Activated CD4-positive, alpha-beta T cell treated with anti-CD3 and anti-CD28 coated beads, Interleukin-2, Interleukin-4, amounts not matched to agents 100 ng/mL and 50 ng/mL, durations not matched to agents 16 hours and 8 hours (primary cell): ENCODE data around the gene HEPACAM.

Source experiments
- DNase-seq: peaks from one replicate; pipeline ENCODE4 v3.0.0-alpha.2; 2020; ENCODE audit warnings: low spot score

The HEPACAM gene

DNA sequence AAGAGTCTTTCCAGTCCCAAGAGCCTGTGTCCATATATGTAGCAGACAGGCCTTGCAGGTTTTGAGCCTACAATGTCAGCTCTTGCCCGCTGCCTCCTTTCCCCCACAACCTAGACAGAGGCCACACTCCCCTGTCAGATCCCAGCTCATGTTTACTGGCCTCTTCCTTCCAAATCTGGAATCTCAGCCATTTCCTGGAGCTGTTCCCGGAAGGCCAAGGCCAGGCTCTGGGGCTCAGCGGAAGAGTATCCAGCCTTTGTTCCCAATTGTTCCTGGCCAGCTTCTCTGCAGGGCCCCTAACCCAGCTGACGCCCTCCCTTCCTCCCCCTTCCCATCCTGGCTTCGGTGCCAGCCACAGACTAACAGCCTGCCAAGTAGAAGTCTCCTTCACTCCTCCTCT lies 37.1 kb downstream of the HEPACAM start:
- DNase-seq: no peak

DNA sequence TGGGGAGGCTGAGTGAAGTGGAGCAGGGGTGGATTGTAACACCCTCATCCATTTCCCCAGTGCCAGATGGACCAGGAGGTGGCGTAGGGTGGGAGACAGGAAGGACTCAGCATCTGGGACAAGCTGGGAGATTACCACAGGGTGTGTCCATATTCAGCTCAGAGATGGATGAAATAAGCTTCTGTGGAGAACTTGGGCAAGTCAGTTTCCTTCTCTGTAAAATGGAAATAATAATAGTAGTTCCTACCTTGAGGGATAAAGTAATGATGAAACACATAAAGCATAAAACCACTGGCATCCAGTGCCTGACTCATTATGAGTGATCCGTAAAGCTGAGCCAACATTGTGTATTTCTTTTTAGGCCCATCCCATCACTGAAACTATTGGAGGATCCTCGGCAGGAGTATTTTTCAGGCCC lies 37.6 kb downstream of the HEPACAM start:
- DNase-seq: no peak

DNA sequence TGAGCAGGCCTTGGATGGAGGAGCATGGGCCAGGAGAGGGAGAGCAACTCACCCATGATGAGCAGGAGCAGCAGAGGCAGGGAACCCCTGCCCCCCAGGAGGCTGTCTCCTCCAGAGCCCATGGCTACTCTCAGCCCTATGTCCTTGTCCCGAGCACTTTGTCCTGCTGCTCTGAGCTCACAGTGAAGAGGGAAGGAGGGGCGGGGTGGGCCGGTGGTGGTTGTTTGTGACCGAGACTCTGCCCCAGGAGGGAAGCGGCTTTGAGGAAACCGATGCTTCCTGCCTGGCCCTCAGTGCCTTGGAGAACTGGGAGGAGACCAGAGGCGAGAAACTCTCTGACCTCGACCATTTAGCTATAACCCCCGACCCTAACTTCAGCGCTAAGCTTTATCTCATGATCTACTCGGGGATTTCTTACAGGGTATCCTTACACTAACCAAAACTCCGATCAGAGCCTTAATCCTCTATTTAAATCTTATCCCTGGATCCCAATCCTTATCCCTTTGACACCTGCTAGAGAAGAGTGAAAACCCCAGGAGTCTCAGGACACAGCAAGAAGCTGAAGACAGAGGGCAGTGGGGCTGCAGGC lies 38.1 kb downstream of the HEPACAM start, which contains the start of gene ROBO4:
Gene ROBO4 (minus strand): TSS at position 192 of the 589 bp plus-strand sequence. CDS start 70 bp downstream, at position 122.
- no peak for DNase-seq

DNA sequence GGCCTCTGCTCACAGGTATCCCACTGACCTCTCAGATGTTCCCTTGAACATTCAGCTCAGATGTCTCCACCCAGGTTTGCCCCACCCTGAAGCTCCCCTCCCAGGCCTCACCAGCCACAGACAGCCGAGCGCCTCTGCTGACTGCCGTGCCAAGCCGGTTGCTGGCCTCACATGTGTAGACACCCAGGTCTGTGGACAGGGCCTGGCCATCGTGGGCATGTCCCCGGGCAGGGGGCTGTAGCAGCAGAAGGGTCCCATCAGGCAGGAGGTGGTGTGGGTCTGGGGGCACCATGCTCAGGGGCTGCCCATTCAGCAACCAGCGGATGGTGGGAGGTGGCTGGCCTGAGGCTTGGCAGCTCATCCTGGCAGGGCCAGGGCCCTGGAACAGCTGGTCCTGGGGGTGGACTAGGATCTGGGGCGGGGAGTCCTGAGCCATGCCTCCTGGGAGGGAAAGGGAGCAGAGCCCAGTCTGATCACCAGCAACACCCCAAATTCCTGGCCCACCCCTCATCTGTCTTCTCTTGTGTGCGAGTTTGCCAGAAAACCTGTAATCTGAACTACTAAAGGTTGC lies 38.9 kb downstream of the HEPACAM start:
- DNase-seq: no peak

DNA sequence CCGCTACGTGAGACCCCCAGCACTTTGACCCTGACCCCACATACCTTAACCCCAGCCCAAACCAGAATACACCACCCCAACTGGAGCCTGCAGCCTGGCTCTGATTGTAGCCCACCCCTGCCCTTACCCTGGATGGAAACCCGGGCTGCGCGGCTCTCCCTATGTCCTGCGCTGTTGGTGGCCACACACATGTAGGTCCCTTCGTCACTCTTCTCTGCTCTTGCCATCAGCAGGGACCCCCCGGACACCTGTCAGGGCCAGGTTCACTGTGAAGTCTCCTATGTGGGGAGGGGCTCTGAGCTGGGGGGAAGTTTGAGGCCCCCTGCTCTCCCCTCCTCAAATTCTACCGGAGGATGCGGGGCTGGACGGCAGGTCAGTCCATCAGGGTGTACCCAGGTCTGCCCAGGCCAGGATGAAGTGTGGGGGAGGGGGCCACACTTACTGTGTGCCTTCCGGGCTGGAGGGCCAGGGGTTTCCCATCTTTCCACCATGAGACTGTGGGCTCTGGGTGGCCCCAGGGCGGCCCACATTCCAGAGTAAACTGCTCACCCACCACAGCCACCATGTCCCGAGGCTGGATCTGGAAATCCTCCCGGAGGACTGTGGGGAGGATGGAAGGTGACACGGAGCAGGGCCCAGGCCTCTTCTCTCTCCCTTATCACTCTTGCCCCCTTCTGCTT lies 39.6 kb downstream of the HEPACAM start:
- no peak for DNase-seq

DNA sequence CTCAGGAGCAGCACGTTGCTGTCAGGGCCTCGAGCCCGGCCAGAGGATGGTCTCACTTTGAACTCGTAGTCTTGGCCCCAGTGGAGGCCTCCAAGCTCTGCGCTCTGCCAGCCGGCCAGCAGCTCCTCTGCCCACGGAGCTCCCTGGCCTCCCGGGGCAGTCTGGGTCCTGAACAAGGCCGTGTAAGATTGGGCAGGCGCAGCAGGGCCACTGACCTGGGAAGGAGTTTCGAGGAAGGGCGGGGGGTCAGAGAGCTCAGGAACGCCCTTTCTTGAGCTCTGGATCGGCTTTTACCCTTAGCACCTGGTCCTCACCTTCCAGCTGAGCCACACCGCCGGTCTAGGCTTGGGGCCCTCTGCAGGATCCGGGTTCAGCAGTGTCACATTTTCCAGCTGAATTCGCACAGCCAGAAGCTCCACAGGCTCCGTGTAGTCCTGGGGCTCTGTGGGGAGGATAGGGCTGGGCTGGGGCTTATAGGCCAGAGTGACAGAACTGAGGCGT lies 40.3 kb downstream of the HEPACAM start:
- DNase-seq: no peak

DNA sequence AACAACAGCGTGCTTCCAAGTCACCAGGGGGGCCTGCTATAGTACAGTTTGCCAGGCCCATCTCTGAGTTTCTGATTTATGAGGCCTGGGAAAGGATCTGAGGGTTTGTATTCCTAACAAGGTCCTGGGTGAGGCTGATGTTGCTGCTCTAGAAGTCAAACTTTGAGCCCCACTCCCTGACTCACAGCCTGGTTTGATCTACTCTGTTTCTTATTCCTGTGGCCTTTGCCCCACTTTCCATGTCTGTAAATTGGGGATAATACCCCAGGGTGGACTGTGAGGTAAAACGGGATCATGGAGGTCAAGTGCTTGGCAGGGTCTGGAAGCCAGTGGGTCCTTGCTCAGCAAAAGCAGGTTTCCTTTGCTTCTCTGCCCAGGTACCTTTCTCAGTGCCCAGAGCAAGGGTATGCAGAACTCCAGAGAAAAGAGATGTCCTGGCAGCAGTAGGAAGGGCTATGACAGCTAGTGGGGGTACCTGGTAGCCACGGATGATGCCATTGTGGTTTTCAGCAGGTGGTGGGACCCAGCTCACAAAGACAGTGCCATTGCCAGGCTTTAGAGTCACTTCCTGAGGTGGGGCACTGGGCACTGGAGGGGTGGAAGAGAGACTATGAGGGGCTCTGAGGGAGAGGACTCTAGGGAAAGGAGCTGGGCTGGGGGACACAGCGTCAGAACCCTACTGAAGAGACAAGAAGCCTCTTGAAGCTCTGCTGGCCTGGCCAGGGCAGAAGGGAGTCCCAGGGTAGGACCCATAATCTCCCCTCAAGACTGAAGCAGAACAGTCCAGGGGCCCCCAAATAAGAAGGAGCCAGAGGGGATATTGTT lies 41.0 kb downstream of the HEPACAM start:
- no peak for DNase-seq

DNA sequence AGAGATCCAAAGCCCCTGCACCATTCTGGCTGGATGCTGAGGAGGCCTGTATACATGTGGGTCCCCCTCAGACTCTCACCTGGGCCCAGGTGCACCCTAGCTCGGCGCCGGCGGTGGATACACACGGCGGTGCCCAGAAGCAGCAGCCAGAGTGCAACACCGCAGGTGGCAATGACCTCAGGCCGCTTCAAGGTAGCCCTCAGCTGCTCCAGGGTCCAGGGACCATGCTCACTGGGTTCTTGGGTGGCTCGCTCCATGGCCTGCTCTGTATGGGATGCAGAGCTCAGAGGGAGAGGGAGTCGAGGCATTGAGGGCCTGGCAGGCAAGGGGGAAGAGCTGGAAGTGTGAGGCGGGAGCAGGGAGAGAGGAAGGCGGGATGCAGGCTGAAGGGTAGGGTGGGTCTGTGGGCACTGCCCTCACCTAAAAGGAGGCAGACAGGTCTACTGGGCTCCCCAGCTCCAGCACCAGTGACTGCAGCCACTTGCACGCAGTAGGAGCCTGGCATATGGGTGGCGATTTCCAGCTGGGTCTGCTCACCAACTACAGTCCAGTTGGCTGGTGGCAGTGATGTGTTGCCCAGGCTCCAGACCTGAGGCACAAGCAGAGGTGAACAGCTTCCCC lies 42.0 kb downstream of the HEPACAM start:
- no peak for DNase-seq

DNA sequence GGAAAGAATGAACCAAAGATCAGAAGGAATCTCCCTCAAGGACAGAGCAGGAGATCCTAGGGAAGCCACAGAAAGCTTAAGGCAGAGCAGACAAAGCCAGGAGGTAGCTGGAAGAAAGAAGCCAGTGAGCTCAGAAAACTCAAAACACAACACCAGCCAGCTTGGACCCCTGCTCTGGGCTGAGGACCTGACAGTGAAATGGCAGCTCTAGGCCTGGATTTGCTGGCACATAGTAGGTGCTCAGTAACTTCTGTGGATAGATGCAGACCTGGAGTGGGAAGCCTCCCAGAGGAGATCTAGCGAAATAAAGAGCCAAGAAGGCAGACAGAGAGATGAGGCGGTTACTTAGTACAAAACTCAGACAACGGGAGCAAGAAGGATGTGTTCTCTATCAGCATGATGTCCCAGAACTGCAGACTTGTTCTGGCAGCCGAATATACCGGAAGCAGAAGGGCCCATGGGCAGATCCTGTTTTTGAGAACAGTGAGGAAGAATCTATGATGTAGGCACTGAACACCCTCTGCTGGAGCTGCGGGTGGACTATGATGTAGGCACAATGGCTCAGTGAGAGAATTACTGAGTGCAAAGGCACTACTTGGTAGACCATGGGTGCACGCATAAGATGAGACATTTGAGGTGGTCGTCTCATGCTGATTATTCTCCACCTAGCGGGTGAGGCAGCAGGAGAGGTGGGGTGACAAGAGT lies 42.9 kb downstream of the HEPACAM start:
- DNase-seq: no peak

DNA sequence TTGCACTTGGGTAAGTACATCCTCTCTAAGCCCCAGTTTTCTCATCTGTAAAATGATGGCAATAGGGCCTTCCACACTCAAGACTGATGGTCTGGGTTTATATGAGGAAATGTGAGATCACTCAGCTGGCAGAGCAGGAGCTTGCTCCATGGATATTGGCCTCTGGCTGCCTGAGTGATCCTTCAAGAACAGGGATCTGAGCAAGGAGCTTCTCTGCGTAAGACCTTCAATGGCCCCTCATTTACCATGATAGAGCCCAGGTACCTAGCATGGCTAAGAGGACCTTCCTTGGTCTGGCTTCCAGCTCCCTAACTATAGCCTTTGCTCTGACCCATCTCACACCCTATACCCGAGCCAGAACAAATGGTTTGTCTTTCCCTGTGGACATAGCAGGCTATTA lies 43.7 kb downstream of the HEPACAM start:
- no peak for DNase-seq

DNA sequence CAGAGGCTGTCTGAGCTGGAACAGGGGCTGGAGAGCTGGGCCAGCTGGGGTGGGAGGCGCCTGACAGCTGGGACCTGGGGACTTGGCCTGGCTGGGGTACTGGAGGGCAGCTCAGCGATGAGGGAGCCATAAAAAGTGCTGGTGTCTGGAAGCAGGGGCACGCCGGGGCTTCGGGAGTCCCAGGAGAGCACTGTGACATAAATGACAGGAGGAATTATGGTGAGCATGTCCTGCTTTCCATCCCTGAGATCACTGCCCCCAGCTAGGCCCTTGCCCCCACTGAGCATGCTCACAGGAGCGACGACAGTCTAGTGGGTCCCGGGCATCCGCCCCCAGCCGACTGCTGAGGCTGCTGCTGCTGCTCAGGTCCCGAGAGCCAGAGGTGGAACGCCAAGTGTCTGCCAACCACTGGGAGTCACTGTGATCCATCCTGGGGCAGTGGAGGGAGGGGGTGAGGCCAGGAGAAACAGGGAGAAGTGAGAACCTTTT lies 44.4 kb downstream of the HEPACAM start:
- no peak for DNase-seq

DNA sequence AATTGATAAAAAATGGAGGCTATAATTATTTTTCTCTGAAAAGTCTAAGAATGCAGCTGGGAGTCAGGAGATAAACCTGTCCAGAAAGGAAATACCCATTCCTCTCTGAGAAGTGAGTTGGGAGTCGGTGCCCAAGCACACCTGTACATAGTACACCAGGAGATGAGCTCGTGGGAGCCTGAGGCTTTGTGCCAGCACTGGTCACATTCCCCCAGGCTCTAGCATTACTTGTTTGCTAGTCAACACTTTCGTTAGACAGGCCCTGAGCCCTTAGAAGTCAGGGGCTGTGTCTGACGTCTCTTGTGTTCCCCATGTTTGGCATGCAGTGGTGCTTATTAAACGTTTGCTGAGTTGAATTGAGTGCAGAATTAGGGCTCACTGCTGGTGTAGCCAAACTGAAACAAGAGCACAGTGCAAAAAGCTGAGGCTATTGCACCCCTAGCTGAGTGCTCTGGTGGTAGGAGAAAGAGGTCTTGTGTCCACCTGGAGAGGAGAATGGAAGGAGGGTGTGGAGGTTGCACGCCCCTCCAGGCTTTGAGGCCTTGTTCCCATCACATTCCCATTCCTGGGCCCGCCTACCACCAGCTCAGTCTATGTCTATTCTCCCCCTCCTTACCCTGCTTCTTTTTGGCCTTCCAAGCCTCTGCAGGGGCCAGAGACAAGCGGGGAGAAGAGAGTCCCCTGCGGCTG lies 45.0 kb downstream of the HEPACAM start:
- no peak for DNase-seq

DNA sequence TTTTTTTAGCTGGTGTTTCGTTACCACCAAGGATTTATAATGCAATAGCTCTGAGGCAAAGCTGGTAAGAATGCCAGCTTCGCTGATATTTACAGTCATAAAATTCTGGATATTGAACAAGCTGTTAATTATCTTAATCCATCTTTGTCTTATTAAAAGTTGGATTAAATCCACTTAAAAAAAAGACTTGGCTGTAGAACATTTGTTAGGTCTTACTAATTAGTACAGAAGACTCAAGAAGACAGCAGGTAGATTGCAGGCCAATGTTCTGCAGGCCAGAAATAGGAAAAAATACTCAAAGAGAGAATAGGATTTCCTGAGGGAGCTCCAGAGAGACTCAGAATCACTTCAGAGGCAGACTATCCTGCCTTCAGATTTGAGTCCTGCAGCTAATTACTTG lies 45.7 kb downstream of the HEPACAM start:
- no peak for DNase-seq

DNA sequence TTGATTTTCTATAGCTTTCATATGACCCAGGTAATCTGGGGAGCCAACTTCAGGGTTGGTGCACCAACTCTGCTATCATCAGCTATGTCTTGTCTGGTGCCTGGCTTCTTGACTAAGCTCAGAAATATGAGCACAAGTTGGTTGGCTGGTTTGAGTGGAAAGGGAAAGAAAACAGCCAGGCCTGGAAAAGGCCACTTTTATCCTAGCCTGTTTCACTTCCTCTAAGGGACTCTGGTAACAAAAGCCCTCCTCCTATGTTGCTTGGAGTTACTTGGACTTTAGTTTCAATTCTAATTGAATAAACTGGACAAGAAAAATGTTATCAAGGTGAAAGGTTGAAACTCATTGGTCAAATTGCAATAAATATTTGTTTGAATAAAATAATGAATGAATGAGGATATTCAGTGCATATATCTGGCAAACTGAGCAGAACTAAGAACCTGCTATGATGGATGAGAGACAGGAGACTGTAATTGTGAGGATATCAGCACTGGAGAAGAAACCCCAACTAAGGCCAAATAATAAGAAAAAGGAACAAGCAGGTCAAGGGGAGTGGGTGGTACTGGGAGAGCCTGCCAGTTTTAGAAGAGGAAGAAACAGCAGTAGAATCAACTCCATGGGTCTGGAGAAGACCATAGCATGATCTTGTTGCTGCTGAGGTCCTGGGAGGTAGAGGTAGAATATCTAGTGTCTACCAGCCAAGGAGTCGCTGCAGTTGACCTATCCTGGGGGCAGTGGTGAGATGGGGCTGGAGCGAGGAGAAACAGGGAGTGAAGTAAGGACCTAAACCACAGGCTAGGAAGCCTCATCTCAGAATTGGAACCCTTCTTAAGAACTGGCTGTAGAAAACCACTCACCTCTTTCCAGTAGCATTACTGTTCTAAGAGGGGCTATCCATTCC lies 46.4 kb downstream of the HEPACAM start:
- no peak for DNase-seq

DNA sequence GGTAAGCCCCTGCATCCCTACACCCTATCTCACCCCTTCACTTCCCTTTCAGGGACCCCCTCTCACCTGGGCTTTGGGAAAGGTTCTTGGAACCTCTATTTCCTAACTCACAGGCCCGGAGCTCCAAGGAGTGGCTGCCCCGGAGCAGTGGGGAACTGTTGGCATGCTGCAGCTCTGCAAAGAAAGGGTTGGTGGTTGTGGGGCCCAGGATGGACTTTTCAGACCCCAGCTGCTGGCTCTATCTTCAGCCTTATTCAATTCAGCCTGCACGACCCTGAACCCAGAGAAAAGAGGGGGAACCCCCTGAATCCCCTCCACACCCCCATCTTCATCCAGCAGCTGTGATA lies 48.2 kb downstream of the HEPACAM start:
- no peak for DNase-seq

DNA sequence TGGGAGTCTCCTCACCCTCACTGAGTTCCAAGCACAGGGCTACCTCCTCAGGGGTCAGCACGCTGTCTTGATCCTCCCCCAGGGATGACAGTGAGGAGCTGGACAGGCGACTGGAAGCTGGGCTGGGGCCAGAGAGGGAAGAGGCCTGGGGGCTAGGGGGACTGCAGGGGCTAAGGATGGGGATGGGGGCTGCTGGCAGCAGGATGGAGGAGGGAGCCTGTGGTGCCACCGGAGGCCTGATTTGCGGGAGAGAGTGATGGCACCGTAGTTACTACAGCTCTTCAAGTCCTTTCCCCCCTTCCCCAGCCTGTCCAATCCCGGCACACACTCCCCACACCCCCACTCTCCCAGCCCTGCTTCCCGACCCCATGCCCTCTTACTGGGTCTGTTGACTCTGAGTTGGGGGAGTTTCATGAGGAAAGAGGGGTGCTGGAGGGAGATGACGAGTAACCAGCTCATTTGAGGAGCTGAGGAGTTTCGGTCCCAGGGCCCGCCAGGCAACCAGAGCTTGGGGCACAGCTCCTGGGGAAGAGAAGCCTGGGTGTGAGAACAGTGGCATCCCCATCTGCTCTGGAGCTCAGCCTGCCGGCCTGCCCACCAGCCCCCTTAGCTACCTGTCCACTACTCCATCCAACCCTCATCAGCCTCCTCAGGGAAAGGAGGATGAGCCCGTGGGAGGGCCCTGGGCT lies 48.7 kb downstream of the HEPACAM start:
- no peak for DNase-seq

DNA sequence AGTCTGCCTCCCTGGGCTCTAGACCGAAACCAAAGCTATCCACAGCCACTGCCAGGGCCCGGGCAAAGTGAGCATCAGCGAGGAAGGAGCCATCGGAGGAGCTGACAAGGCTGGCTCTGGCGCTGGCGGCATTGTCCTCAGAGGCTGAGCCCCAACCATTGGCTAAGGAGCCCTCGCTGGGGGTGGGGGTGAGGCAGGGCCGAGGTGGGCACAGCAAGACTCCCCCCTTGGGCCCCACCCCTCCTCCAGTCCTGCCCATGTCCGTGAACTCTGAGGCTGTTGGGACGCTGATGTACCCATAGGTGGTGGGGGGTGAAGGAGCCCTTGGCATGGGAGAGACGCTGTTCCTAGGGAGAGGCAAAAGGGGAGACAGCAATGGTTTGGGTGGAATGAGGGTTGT lies 49.4 kb downstream of the HEPACAM start:
- DNase-seq: no peak

DNA sequence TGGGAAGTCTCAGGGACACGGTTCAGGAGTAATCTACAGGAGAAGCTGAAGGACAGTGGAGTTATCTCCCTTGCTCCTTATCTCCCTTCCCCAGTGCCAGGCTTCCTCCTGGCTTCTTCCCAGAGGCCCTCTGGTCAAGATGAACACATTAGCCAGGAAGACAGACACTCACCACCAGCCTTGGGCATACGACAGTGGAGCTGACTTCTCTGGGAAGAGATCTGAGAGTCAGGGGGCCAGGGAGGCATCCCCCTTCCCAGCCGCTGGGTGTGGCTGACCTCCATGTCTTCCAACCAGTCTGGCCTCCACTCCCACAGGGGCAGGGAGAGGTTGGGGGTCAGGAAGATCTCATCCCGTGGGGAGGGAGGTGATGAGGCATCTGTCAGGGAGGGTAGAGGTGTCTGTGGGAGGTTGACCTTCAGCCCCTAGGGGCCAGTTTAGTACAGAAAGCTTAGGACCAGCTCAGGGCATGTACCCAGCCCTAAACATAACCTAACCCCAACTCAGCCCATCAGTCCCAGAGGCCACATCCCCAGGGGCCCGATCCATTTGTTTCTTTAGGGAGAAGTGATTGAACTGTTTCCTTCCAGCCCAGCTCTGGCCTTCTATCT lies 50.9 kb downstream of the HEPACAM start:
- no peak for DNase-seq

DNA sequence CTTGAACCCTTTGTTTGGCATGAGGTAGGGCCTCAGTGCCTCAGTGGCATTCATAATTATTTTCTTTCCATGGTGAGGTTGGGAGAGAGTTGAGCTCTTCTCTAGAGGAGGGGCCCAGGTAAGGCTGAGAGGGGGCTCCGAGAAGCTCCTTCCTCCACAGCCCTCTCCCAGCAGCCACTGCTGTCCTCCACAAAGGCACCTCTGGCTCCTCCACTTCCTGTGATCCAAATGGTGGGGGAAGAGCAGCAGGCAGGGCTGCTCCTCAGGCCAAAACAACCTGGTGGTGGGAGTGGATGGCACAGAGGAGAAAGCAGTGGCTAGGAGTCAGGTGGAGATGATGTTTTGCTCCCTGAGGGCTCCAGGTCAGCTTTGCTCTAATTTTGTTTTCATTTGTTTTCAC lies 51.5 kb downstream of the HEPACAM start:
- no peak for DNase-seq
